Trophoblast cell (in vitro differentiated cells and primary cell): Measurements from ENCODE around the gene HOXA1.

Experiments used
- DNase-seq, 2 donors: peaks; one replicate each; pipeline ENCODE4 v3.0.0-alpha.2; 2016
- H2AFZ ChIP-seq: 2 replicates; pipeline ENCODE4 v1.6.1; 2013; ENCODE audit warnings: low read length, moderate library complexity, mild to moderate bottlenecking; ENCODE audit not compliant: insufficient read depth, poor library complexity
- H2AK5ac ChIP-seq: 2 replicates; pipeline ENCODE4 v1.6.1; 2013; ENCODE audit warnings: mild to moderate bottlenecking, low read length
- H2BK120ac ChIP-seq: 2 replicates; pipeline ENCODE4 v1.6.1; 2013; ENCODE audit warnings: low read length, mild to moderate bottlenecking, moderate library complexity; ENCODE audit not compliant: insufficient read depth, poor library complexity
- H2BK12ac ChIP-seq: 2 replicates; pipeline ENCODE4 v1.6.1; 2013; ENCODE audit warnings: mild to moderate bottlenecking, low read length, moderate library complexity
- H2BK5ac ChIP-seq: 2 replicates; pipeline ENCODE4 v1.6.1; 2013; ENCODE audit warnings: low read length, low read depth, moderate library complexity, mild to moderate bottlenecking; ENCODE audit not compliant: poor library complexity
- H3K14ac ChIP-seq: 2 replicates; pipeline ENCODE4 v1.6.1; 2013; ENCODE audit warnings: mild to moderate bottlenecking, low read length
- H3K18ac ChIP-seq: 2 replicates; pipeline ENCODE4 v1.6.1; 2013; ENCODE audit warnings: mild to moderate bottlenecking, low read length
- H3K23ac ChIP-seq: 2 replicates; pipeline ENCODE4 v1.6.1; 2013; ENCODE audit warnings: low read length
- H3K27ac ChIP-seq: 2 replicates; pipeline ENCODE4 v1.5.1; 2013; ENCODE audit warnings: low read depth, mild to moderate bottlenecking, inconsistent platforms, low read length, moderate library complexity
- H3K27me3 ChIP-seq: 2 replicates; pipeline ENCODE4 v1.6.1; 2013; ENCODE audit warnings: inconsistent platforms, mild to moderate bottlenecking, low read length, moderate library complexity; ENCODE audit not compliant: insufficient read depth
- H3K36me3 ChIP-seq, 2 experiments: 1 replicate in 1 of 2; 2 replicates in 1 of 2; pipeline ENCODE4 v1.6.1; 2013; ENCODE audit warnings: low read length in 2 of 2, mild to moderate bottlenecking in 2 of 2, moderate library complexity in 1 of 2; ENCODE audit not compliant: insufficient read depth in 2 of 2, control insufficient read depth in 1 of 2
- H3K4ac ChIP-seq: 2 replicates; pipeline ENCODE4 v1.6.1; 2013; ENCODE audit warnings: low read depth, mild to moderate bottlenecking, low read length, moderate library complexity
- H3K4me1 ChIP-seq, 2 experiments: 1 replicate in 1 of 2; 2 replicates in 1 of 2; pipeline ENCODE4 v1.6.1; 2013; ENCODE audit warnings: low read length in 2 of 2, mild to moderate bottlenecking in 2 of 2, moderate library complexity in 1 of 2; ENCODE audit not compliant: insufficient read depth in 2 of 2, control insufficient read depth in 1 of 2
- H3K4me2 ChIP-seq: 2 replicates; pipeline ENCODE4 v1.6.1; 2013; ENCODE audit warnings: inconsistent platforms, mild to moderate bottlenecking, low read length, moderate library complexity
- H3K4me3 ChIP-seq: 2 replicates; pipeline ENCODE4 v1.5.1; 2013; ENCODE audit warnings: mild to moderate bottlenecking, low read depth, low read length, inconsistent platforms
- H3K79me1 ChIP-seq: one replicate; pipeline ENCODE4 v1.6.1; 2013; ENCODE audit warnings: low read length
- H3K79me2 ChIP-seq: 2 replicates; pipeline ENCODE4 v1.6.1; 2013; ENCODE audit warnings: low read length, mild to moderate bottlenecking; ENCODE audit not compliant: control insufficient read depth, insufficient read depth, poor library complexity
- H3K9ac ChIP-seq: 2 replicates; pipeline ENCODE4 v1.6.1; 2013; ENCODE audit warnings: mild to moderate bottlenecking, low read length
- H3K9me3 ChIP-seq: 2 replicates; pipeline ENCODE4 v1.6.1; 2013; ENCODE audit warnings: low read depth, mild to moderate bottlenecking, control low read depth, inconsistent platforms, low read length; ENCODE audit not compliant: insufficient read depth
- H4K12ac ChIP-seq: 2 replicates; pipeline ENCODE4 v1.6.1; 2013; ENCODE audit warnings: low read depth, mild to moderate bottlenecking, low read length, moderate library complexity
- H4K8ac ChIP-seq: 2 replicates; pipeline ENCODE4 v1.6.1; 2013; ENCODE audit warnings: low read depth, mild to moderate bottlenecking, low read length, moderate library complexity
- H4K91ac ChIP-seq: one replicate; pipeline ENCODE4 v1.6.1; 2013; ENCODE audit warnings: low read depth, mild to moderate bottlenecking, low read length, moderate library complexity
- WGBS: extraction: QIAGEN DNeasy Blood & Tissue Kit; methylation state at CpG from one replicate; pipeline ENCODE4 v1.1.7; 2013; ENCODE audit warnings: missing lambda C conversion rate; ENCODE audit not compliant: insufficient read length, insufficient coverage; ENCODE audit errors: extremely low coverage; 5-methylcytosine and 5-hydroxymethylcytosine counted together

HOXA1 gene

DNA sequence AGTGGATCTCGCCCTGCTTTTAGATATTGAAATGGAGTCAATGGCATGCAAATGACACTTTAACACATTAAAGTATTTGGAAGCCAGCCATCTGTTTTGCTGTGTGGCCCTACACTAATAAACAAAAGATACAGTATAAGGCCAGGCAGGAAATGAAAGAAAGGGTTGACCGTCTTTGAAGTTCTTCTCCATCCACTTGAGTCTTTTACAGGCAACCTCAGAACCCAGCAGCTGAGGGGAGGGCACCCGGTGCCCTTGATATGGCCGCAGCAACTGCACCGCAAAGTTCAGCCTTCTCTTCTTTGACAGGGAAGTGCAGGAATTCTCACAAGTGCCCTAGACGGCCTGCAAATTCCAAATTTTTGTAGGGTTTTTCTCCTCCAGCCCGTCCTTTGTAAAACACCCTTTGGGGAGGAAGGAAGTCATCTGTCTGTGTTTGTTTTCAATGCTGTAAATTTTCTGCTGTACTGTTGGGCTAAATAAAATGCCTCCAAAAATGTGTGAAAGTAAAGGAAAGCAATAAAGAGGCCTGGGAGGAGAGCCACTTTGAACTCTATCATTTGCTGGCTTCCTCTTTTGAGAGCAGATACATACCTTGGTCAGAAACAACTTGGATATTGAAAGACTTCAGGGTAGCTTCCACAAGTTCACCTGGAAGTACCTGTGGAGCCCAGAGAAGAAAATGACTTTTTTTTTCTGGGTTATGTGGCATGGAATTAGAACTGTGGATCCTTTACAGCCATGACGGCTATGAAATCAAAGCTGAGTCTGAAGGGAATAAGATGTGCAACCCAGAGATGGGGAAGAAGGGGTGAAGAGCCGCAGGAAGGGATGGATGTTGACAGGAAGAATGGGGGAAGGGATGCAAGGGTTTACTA, 3.6 kb downstream of the HOXA1 start:
- Histone ChIP-seq H3K23ac (no peak overlapping the region), H2BK120ac (no peak overlapping the region), H3K79me1 (no peaks in the 10 kb centered on the region), H2AFZ (no peak overlapping the region), H3K14ac (no peak overlapping the region), H3K36me3 (no peaks in the 10 kb centered on the region), H3K9ac (no peak overlapping the region), H3K27me3 (peaks cover 79% of the 10 kb centered on the region), H2BK12ac (no peak overlapping the region), H3K4ac (no peak overlapping the region), H3K18ac (no peak overlapping the region), H2BK5ac (no peak overlapping the region), H3K4me2 (no peak overlapping the region), H3K4me1 (peaks cover 4 to 10% of the 10 kb centered on the region in 2 experiments), H2AK5ac (no peak overlapping the region), H3K27ac (no peak overlapping the region), H3K4me3 (no peak overlapping the region), H3K9me3 (peaks cover 17% of the 10 kb centered on the region), H4K12ac (no peak overlapping the region), H4K91ac (no peak overlapping the region), H3K79me2 (no peaks in the 10 kb centered on the region), H4K8ac (no peak overlapping the region)
- no CpG with 5 or more reads among the region's 9 CpGs for WGBS
- no peak for DNase-seq

DNA sequence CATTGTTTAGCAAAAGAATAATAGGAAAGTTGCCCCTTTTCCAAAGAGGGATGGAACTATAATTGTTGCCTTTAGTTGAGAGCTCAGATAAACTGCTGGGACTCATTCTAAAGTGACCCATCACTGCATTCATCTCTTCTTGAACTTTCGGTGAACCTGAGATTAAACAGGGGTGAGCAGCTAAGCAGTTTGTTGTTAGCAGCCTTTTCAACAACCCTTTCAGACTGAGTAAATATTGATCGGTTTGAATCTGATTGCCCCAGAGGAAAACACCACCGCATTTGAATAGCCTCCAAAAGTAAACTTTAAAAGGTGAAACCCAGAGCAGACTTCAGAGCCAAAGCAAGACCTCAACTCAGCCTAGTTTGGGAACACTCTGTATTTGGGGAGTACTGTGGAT, 4.7 kb downstream of the HOXA1 start:
- Histone ChIP-seq H3K4ac (no peak overlapping the region), H2AFZ (no peak overlapping the region), H3K27ac (no peak overlapping the region), H2BK5ac (no peak overlapping the region), H3K14ac (no peak overlapping the region), H3K79me2 (no peaks in the 10 kb centered on the region), H3K9me3 (peaks cover 15% of the 10 kb centered on the region), H3K18ac (no peak overlapping the region), H3K9ac (no peak overlapping the region), H3K4me1 (peaks cover 0 to 3% of the 10 kb centered on the region in 2 experiments), H3K4me2 (no peak overlapping the region), H4K91ac (no peak overlapping the region), H3K36me3 (no peaks in the 10 kb centered on the region), H2BK120ac (no peak overlapping the region), H3K79me1 (no peaks in the 10 kb centered on the region), H3K23ac (no peak overlapping the region), H3K27me3 (peaks cover 68% of the 10 kb centered on the region), H3K4me3 (no peak overlapping the region), H2BK12ac (no peak overlapping the region), H2AK5ac (no peak overlapping the region), H4K8ac (no peak overlapping the region), H4K12ac (no peak overlapping the region)
- WGBS = no CpG with 5 or more reads among the region's 3 CpGs
- no peak for DNase-seq

DNA sequence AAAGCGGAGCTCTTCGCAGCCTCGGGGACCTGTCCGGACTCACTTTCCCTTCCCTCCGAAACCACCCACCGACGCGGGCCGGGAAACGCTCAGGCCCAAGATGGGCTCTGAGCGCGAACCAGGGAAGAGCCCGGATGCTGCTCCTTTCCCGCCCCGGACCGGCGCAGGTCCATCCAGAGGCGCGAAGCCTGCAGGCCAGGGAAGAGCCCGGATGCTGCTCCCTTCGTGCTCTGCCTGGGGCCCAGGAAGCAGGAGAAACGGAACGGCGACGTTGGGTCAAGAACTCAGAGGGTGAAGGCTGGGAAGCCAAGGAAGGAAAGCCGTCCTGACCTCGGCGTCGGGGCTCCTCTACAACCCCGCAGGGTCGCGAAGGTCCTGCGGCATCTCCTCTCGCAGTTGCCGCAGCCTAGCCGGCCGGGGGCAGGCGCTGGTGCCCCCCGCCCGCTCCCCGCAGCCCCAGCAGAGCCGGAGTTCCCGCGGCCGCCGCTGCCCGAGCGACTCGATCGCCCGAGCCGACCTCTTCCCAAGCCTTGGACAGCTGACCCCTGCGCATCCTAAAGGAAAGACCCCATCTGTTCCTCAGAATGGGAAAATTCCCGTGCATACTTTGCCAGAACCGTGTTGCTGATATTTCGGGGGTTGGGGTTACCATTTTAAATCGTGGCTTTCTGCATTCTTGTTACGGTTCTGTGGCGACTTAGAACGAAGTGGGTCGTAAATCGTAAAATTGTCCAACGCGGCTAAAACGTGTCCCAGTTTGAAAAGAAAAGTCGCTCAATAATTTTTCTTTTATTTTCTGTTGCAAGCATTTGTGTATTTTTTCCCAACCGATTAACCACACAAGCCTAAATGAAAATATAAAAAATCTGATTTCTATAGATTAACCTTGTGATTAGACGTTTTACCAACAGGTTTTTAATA, 7.5 kb downstream of the HOXA1 start:
- H3K18ac ChIP-seq = no peak overlapping the region
- H3K9ac ChIP-seq = no peak overlapping the region
- H3K36me3 ChIP-seq = no peaks in the 10 kb centered on the region
- H2BK120ac ChIP-seq = no peak overlapping the region
- no peak for DNase-seq
- H3K4me3 ChIP-seq = no peak overlapping the region
- no peak overlapping the region for H2AFZ ChIP-seq
- peaks cover 45% of the 10 kb centered on the region for H3K27me3 ChIP-seq
- no peaks in the 10 kb centered on the region for H3K4me1 ChIP-seq
- H3K79me1 ChIP-seq = no peaks in the 10 kb centered on the region
- H4K91ac ChIP-seq = no peak overlapping the region
- H3K14ac ChIP-seq = no peak overlapping the region
- H3K4ac ChIP-seq = no peak overlapping the region
- no peak overlapping the region for H4K12ac ChIP-seq
- H2AK5ac ChIP-seq = no peak overlapping the region
- H3K23ac ChIP-seq = no peak overlapping the region
- WGBS = no CpG with 5 or more reads among the region's 68 CpGs
- no peak overlapping the region for H2BK12ac ChIP-seq
- H3K79me2 ChIP-seq = no peaks in the 10 kb centered on the region
- H4K8ac ChIP-seq = no peak overlapping the region
- H3K9me3 ChIP-seq = peaks cover 8% of the 10 kb centered on the region
- H3K27ac ChIP-seq = no peak overlapping the region
- no peak overlapping the region for H3K4me2 ChIP-seq
- no peak overlapping the region for H2BK5ac ChIP-seq

DNA sequence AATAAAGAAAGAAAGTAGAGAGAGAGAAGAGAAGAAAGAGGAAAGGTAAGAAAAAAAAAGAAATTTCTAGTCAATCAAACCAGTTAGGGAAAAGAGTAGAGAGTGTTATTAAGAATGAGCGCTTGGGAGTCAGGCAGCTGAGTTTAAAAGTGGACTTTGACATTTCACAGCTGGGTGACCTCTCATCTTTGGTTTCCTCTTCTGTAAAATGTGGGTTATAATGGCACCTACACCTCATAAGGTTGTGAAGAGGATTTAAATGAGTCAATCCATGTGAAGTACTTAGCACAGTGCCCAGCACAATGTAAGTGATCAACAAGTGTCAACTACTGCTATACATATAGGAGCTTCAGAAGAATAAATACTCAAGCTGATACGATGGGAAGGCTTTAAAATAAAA, 12.2 kb downstream of the HOXA1 start:
- no peak overlapping the region for H2BK5ac ChIP-seq
- DNase-seq = no peak
- no peak overlapping the region for H4K8ac ChIP-seq
- H3K23ac ChIP-seq = no peak overlapping the region
- H3K4me3 ChIP-seq = no peak overlapping the region
- H4K12ac ChIP-seq = no peak overlapping the region
- H3K18ac ChIP-seq = no peak overlapping the region
- no peak overlapping the region for H2AK5ac ChIP-seq
- H3K4me2 ChIP-seq = no peak overlapping the region
- H3K79me2 ChIP-seq = no peaks in the 10 kb centered on the region
- no CpG with 5 or more reads among the region's 2 CpGs for WGBS
- H2BK12ac ChIP-seq = no peak overlapping the region
- H3K14ac ChIP-seq = no peak overlapping the region
- no peak overlapping the region for H2AFZ ChIP-seq
- H3K4ac ChIP-seq = no peak overlapping the region
- no peaks in the 10 kb centered on the region for H3K36me3 ChIP-seq
- no peak overlapping the region for H3K9ac ChIP-seq
- H3K9me3 ChIP-seq = peaks cover 8% of the 10 kb centered on the region
- no peak overlapping the region for H2BK120ac ChIP-seq
- H3K4me1 ChIP-seq = peaks cover 2 to 6% of the 10 kb centered on the region in 2 experiments
- H3K79me1 ChIP-seq = no peaks in the 10 kb centered on the region
- H3K27ac ChIP-seq = no peak overlapping the region
- no peak overlapping the region for H4K91ac ChIP-seq
- H3K27me3 ChIP-seq = peaks cover 13% of the 10 kb centered on the region
